Transverse colon (tissue), 4 donors: ENCODE measurements around the gene CTXND2. TPM values are rescaled to one million over a fixed set of nuclear protein-coding genes. Genes with fewer than 3 reads are reported as not detected.
"Not testable (repeated sequence)": the region's sequence is repeated elsewhere in the genome, so short reads cannot be mapped to it uniquely, and the experiment has no call there.

ENCODE experiments used
- DNase-seq: peaks from one replicate; pipeline ENCODE4 v3.0.0-alpha.2; 2019
- H3K27ac ChIP-seq, 4 donors: fragments of 200-600 bp; sonication (generic); 2 replicates each; pipeline ENCODE4 v1.5.1; 2016 to 2018; ENCODE audit warnings: inconsistent platforms in 4 of 4
- H3K27me3 ChIP-seq: fragments of 200-600 bp; sonication (generic); 2 replicates; pipeline ENCODE4 v1.5.1; 2017; ENCODE audit warnings: inconsistent platforms
- H3K36me3 ChIP-seq, 4 donors: fragments of 200-600 bp; sonication (generic); 2 replicates each; pipeline ENCODE4 v1.5.1; 2017 to 2019; ENCODE audit warnings: inconsistent platforms in 4 of 4
- H3K4me1 ChIP-seq, 4 donors: fragments of 200-600 bp; sonication (generic); 2 replicates each; pipeline ENCODE4 v1.5.1; 2017 to 2020; ENCODE audit warnings: inconsistent platforms in 4 of 4
- H3K4me3 ChIP-seq, 4 donors: fragments of 200-600 bp; sonication (generic); 1 replicate in 1 of 4; 2 replicates in 3 of 4; pipeline versions ENCODE4 v1.5.1 to v1.6.1; 2017 to 2019; ENCODE audit warnings: inconsistent platforms in 4 of 4
- H3K9me3 ChIP-seq, 2 donors: fragments of 200-600 bp; sonication (generic); 2 replicates each; pipeline ENCODE4 v1.5.1; 2017 to 2019; ENCODE audit warnings: inconsistent platforms in 2 of 2
- CTCF ChIP-seq, 5 experiments: fragments of 200-600 bp in 3 of 5; fragments of 450-650 bp in 2 of 5; sonication (generic) in 3 of 5; IDR thresholded peaks; 1 replicate in 2 of 5; 2 replicates in 3 of 5; pipeline ENCODE4 v1.5.1; 2016 to 2017; ENCODE audit warnings: antibody characterized with exemption in 5 of 5, inconsistent platforms in 3 of 5, mild to moderate bottlenecking in 2 of 5, moderate library complexity in 1 of 5
- EP300 ChIP-seq: sonication (generic); formaldehyde crosslinking; IDR thresholded peaks from one replicate; pipeline ENCODE4 v1.6.1; 2017; ENCODE audit warnings: antibody characterized with exemption, low read depth
- POLR2A ChIP-seq: fragments of 450-650 bp; IDR thresholded peaks from one replicate; pipeline ENCODE4 v1.6.1; 2016; ENCODE audit warnings: antibody characterized with exemption, mild to moderate bottlenecking, moderate library complexity
- POLR2AphosphoS5 ChIP-seq, 3 donors: sonication (generic); formaldehyde crosslinking; IDR thresholded peaks; one replicate each; pipeline ENCODE4 v1.6.1; 2016; ENCODE audit warnings: antibody characterized with exemption in 3 of 3
- WGBS, 2 donors: methylation state at CpG; one replicate each; pipeline ENCODE4 v1.1.5; 2018; ENCODE audit warnings: low coverage in 1 of 2; 5-methylcytosine and 5-hydroxymethylcytosine counted together
- in situ Hi-C, 4 donors: fragments of 200-750 bp; cut with MboI; loops; one replicate each; pipeline versions ENCODE4 v1.15.0 to v1.15.1; 2017; ENCODE audit warnings: low sequenced_read_pairs in 3 of 4, low pct_ligation_motif_present in 1 of 4, low pct_unique_long_range_greater_than_20kb in 1 of 4
- intact Hi-C: fragments of 100-400 bp; cut with DNase I; formaldehyde crosslinking; loops from one replicate; pipeline ENCODE4 v1.15.1; 2023; ENCODE audit warnings: low total_unique reads
- total RNA-seq, 4 donors: library from RNA; depleted of rRNA; stranded (reverse); fragments of >200 nt; gene quantifications; one replicate each; pipeline ENCODE4 v1.1.0, GENCODE V29; 2016

The CTXND2 gene
- total RNA-seq, 4 donors from 2014 or later: not detected

GRCh38 chr1:150843474-150843873 is 43.5 kb upstream of the CTXND2 start:
- intact Hi-C loops (no loop called here), in situ Hi-C loops (no loop called here)
- no peaks in the 10 kb centered on the region for H3K27me3 ChIP-seq
- no peak for DNase-seq
- WGBS, 2 donors: 80 to 87% methylated on average over 2 of the region's 2 CpGs
- H3K27ac ChIP-seq: no peak overlapping the region
- H3K36me3 ChIP-seq: peaks cover 0 to 15% (median 6%) of the 10 kb centered on the region in 4 donors
- no peak for TF ChIP-seq POLR2A
- TF ChIP-seq CTCF (IDR thresholded peaks at IDR 0.05): no peak
- no peak for TF ChIP-seq POLR2AphosphoS5 (IDR thresholded peaks at IDR 0.05)
- TF ChIP-seq EP300: no peak
- H3K4me1 ChIP-seq: no peaks in the 10 kb centered on the region
- H3K9me3 ChIP-seq: no peaks in the 10 kb centered on the region
- H3K4me3 ChIP-seq: no peak overlapping the region

GRCh38 chr1:150846473-150847146 is 40.3 kb upstream of the CTXND2 start:
- H3K9me3 ChIP-seq: no peaks in the 10 kb centered on the region
- intact Hi-C loops: no loop called here
- no peak overlapping the region for H3K27ac ChIP-seq
- H3K27me3 ChIP-seq: no peaks in the 10 kb centered on the region
- in situ Hi-C loops: no loop called here
- TF ChIP-seq EP300 (no peak), POLR2A (no peak), CTCF (IDR thresholded peaks at IDR 0.05) (no peak), POLR2AphosphoS5 (IDR thresholded peaks at IDR 0.05) (no peak)
- H3K4me1 ChIP-seq: no peaks in the 10 kb centered on the region
- 90 to 95% methylated on average over 4 of the region's 4 CpGs for whole genome bisulfite sequencing, 2 donors
- H3K36me3 ChIP-seq: peaks cover 0 to 4% (median 0%) of the 10 kb centered on the region in 4 donors
- no peak overlapping the region for H3K4me3 ChIP-seq
- no peak for DNase-seq

GRCh38 chr1:150850801-150851362 is 36.1 kb upstream of the CTXND2 start:
- H3K4me3 ChIP-seq, H3K27ac ChIP-seq, in situ Hi-C loops, H3K9me3 ChIP-seq, H3K4me1 ChIP-seq, H3K27me3 ChIP-seq, DNase-seq, intact Hi-C loops: not testable (repeated sequence)
- 89% methylated on average over 29 of the region's 49 CpGs; no CpG with 5 or more reads in 1 of the 2 donors for WGBS, 2 donors
- H3K36me3 ChIP-seq: peaks cover 0 to 27% (median 8%) of the 10 kb centered on the region in 4 donors

- 79 to 83% methylated on average over 2 to 3 of the region's 3 CpGs for WGBS, 2 donors
- DNase-seq, H3K4me3 ChIP-seq, H3K27me3 ChIP-seq, H3K27ac ChIP-seq, in situ Hi-C loops, H3K9me3 ChIP-seq, intact Hi-C loops, H3K4me1 ChIP-seq: not testable (repeated sequence)
- H3K36me3 ChIP-seq: peaks cover 0 to 35% (median 7%) of the 10 kb centered on the region in 4 donors
Measured at GRCh38 chr1:150852734-150853133, 34.2 kb upstream of the CTXND2 start.

- no peaks in the 10 kb centered on the region for H3K4me1 ChIP-seq
- TF ChIP-seq EP300 (no peak), CTCF (IDR thresholded peaks at IDR 0.05) (no peak), POLR2A (no peak), POLR2AphosphoS5 (IDR thresholded peaks at IDR 0.05) (no peak)
- intact Hi-C loops: no loop called here
- in situ Hi-C loops: no loop called here
- no peaks in the 10 kb centered on the region for H3K36me3 ChIP-seq
- no peak overlapping the region for H3K4me3 ChIP-seq
- no peaks in the 10 kb centered on the region for H3K27me3 ChIP-seq
- no peaks in the 10 kb centered on the region for H3K9me3 ChIP-seq
- no peak overlapping the region for H3K27ac ChIP-seq
- 97 to 100% methylated on average over 1 to 2 of the region's 2 CpGs for WGBS, 2 donors
- no peak for DNase-seq
Measured at GRCh38 chr1:150863724-150864123, 23.2 kb upstream of the CTXND2 start.

GRCh38 chr1:150864200-150864599 is 22.7 kb upstream of the CTXND2 start:
- H3K27me3 ChIP-seq, H3K27ac ChIP-seq, H3K4me1 ChIP-seq, H3K36me3 ChIP-seq, intact Hi-C loops, H3K9me3 ChIP-seq, in situ Hi-C loops, H3K4me3 ChIP-seq, DNase-seq: not testable (repeated sequence)
- 77% methylated on average over 3 of the region's 3 CpGs; no CpG with 5 or more reads in 1 of the 2 donors for WGBS, 2 donors
